Activated T-cell treated with anti-CD3 and anti-CD28 coated beads, Interleukin-2, amount 50 U/mL, for 1 hour (primary cell): ENCODE data around the gene APOL4.
A peak's percentile ranks its signal among the peaks of the same experiment; 100 is the strongest.
"Not testable (repeated sequence)": the region's sequence is repeated elsewhere in the genome, so short reads cannot be mapped to it uniquely, and the experiment has no call there.

ENCODE experiments used
- DNase-seq: peaks from one replicate; pipeline ENCODE4 v3.0.0-alpha.2; 2020

The APOL4 gene

DNA sequence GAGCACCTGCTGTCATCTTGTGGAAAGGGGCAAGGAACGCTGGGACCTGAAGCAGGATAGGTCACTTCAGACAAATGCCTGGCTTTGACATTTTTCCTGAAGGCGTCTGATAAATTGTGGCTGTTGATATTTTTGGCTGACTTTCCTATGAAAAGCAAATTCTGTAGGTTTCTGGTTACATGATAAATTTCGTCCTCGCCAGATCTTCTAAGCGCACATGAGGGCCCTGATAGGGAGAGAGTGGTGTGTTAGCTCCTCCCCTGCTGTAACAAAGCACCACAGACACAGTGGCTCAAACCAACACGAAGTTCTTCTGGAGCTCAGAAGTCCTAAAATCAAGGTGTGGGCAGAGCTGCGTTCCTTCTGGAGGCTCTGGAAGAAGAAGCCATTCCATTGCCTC lies 19.6 kb downstream of the APOL4 start:
- no peak for DNase-seq

DNA sequence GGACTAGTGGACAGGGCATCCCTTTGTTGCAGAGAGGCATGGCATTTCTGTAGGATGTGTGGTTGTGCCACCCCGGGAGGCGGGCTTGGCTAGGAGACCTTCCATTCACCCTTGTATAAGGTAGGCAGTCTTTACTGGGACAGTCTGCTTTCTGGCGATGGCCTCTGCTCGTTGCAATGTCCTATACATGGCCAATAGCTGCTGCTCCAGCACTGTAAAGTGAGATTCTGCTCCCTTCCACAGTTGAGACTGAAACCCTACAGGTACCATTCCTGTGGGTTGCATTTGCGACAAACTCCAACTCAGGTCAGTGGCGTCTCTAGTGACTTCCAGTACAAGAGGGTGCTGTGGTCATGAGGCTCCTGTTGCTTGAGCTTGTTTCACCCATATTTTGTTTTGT lies 20.7 kb downstream of the APOL4 start:
- no peak for DNase-seq

DNA sequence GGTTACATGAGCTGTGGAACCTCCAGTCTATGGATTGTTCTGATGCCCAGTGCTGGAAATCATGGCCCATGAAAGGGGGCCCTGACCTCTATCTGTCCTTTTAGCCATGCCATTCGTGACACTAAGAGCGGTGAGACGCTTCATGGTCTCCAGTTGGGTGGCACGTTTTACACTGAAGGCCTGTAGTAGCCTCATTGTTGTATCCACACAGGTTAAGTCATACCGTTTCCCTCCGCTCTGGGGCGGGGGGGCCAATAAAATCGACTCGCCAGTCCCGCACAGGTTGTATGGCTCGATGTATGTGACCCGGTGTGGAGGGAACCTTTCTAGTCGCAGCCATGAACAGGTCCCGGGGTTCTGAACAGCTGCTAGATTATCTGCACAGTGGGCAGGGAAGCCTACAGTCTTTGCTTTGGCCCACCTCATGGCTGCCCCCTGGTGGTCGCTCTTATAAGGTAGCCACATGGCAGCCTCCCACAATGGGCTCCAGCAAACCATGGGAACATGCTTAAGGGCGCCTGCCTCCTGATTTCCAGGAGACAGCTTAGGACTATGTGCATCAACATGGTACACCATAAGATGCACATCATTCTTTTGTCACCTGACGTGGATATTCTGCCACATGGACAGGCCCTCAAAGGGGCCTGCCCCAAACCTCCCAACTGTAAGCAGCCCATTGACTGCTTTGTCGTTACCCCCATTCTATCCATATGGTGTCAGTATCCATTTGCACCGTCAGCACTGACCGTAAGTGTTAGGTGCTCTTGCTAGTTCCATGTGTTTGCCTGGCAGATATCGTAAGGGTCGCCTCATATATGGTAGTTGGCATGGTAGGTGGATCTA lies 21.4 kb downstream of the APOL4 start:
- DNase-seq: peak; percentile 86

DNA sequence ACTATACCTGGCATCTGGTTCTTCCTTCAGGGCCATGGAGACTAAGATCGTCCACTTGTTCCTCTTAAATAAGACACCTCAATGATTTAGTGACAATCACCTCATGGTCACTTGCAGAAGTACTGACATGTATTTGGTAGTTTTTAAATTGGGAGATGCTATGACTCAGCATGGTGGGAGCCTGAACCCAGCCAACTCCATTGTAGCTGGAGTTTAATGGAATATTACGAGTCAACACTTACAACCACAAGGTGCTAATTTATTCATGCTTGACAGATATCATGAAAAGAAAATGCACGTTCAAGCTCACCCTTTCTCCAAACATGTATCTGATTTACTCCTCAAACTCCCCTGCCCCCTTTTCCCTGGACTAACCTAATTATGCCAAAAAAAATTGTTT lies 24.4 kb downstream of the APOL4 start:
- no peak for DNase-seq

DNA sequence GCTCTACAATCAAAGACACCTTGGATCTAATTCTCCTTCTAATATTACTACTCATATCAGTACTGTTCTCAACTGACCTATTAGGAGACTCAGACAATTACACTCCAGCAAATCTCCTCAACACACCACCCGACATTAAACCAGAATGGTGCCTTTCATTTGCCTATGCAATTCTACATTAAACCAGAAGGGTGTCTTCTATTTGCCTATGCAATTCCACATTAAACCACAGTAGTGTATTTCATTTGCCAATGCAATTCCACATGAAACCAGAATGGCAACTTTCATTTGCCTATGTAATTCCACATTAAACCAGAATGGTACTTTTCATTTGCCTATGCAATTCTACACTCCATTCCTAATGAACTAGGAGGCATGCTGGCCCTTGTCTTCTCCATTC lies 25.7 kb downstream of the APOL4 start:
- DNase-seq: no peak

DNA sequence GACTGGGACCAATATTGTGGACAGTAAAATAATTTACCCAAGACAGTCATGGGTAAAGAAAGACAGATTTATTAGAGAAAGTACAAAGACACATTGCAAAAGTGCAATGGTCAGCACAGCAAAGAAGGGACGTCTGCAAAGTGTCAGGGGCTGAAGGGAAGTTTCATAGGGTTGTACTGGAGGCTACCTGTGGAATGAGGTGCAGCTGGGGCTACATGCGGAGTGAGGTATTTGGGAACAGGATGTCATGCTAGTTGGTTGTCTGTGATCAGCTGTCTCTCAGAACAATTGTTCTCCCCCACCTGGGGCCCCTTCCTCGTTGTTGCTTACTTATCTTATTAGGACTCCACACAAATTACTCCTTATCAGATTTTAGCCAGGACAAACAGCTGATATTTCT lies 29.7 kb downstream of the APOL4 start:
- no peak for DNase-seq

DNA sequence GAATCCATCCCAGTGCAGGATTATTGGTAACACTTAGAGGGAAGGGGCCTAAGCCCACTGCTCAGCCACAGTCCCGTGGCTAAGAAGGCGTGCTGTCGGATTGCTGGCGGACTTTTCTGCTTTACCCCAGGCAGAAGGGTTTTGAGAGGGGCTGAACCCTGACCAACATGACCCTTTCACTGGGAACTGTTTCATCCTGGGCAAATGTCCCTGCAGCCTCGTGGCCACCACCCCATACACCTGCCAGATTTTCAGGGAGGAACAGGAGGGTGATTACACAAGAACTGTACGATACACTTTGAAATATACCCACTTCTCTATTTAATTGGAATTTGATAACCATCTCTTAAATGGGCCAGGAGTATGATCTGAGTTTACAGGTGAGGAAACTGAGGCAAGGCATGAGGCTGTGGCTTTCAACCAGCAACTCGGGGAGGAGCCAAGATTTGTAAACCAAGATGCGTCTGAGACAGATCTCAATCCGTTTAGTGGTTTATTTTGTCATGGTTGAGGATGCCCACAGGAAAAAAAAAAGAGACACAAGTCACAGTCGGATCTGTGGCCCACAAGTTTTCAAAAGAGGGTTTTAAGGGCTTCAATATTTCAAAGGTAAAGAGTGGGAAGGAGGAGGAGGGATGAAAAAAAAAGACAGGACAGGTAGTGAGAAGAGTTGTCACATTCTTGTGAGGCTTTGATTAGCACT lies 34.9 kb downstream of the APOL4 start:
- no peak for DNase-seq

DNA sequence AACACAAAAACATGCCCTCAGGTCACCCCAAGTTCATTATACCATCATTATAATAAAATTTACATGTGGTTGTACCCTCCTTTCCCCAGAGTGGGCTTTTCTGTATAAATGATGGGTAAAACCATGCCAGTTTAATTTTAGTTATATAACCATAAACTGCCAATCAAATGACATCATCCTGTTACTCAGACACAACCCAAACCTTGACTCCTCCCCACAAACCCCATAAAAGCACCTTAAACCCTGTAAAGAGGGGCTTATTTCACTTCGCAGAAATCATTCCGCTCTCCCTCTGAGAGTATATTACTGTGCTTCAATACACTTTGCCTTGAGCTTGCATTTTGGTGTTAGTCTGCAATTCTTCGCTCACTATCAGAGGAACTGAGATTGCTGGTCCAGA lies 35.5 kb downstream of the APOL4 start:
- no peak for DNase-seq

DNA sequence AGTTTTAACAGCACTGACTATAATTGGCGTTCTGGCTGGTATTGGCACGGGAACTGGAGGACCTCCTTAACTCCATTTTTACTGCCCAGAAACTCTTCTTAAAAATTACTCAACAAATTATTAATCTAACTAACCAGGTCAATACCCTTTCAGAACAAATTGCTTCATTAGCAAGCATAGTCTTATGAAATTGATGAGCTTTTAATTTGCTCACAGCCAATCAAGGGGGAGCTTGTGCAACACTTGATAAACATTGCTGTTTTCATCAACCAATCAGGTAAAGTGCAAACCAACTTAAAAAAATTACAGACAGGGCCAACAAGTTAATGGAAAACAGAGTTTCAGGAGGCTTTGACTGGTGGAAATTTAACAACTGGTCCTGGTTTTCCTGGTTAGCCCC lies 36.5 kb downstream of the APOL4 start:
- no peak for DNase-seq

DNA sequence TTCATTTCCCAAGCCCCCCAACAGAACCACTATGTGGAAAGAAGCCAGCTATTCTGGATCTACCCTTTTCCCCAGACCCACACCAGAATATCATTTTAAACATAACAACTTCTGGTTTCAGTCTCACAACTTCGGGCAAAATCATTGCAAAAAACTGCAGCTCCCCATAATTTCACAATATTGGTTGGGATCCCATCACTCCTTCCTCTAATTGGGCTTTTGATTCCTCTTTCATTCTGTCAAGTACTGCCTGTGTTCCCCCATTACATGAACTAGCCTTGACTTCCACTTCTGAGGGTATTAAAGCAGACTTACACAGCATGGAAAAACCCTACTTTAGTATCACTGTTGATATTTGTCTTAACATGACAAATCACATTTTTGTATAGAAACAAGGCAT lies 37.0 kb downstream of the APOL4 start:
- DNase-seq: no peak

DNA sequence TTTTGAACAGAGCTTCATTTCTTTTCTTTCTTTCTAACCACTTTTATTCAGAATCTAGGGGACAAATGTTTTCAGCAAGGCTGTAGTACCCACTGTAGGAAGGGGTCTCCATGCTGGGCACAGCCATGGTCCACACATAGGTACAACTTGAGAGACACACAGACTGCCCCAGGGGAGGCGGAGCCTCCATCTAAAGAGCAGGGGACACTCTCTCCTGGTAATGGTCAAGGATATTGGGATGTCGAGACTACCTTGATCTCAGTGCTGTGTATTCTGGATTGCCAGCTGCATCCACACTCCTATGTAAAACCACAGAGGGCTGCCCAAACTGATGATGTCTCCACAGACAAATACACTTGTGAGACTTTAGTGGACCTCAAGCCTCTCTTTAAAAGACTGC lies 38.1 kb downstream of the APOL4 start:
- DNase-seq: no peak

DNA sequence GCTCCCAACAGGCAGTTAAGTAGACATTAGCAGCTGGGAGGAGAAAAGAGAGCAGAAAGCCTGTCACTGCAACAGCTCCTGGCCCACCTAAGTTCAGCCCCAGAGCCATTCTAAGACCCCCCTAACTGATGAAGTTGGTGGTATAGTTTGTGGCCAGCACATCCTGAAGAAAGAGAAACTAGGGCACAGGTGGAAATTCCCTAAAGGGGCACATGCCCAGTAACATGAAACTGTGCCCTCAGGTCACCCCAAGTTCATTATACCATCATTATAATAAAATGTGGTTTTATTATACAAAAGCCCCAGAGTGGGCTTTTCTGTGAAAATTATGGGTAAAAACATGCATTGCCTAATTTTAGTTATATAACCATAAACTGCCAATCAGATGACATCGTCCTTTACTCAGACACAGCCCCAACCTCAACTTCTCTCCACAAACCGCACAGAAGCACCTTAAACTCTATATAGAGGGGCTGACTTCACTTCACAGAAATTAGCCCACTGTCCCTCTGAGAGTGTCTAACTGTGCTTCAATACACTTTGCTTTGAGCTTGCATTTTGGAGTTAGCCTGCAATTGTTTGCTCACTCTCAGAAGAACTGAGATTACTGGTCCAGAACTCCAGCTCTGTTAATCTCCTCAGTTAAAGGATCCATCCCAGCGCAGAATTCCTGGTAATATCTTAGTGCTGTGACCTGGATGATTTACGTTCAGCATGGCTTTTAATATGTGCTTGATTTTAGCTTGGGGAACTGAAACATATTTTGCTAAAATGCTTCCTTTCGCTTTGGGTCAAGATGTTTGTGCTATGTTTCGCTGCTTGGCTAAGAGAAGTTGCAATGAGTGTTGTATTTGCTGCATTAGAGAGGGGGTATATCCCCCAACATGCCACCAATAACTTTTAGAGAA lies 39.2 kb downstream of the APOL4 start:
- peak; percentile 40 for DNase-seq

DNA sequence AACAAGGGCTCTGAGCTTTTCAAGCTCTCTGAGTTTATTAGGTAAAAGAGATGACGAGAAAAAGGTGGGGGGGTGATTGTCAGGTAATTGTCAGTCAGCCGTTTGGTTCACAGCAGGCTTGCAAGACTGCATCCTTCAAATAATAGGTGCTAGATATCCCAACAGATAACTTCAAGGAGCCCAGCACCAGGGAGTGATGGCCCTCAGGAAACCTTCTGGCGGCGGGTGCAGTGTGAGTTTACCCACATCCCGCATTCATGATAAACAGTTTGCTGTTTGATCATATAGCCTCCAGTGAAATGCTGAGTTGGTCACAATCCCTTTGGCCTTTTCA lies 39.8 kb downstream of the APOL4 start:
- DNase-seq: not testable (repeated sequence)

DNA sequence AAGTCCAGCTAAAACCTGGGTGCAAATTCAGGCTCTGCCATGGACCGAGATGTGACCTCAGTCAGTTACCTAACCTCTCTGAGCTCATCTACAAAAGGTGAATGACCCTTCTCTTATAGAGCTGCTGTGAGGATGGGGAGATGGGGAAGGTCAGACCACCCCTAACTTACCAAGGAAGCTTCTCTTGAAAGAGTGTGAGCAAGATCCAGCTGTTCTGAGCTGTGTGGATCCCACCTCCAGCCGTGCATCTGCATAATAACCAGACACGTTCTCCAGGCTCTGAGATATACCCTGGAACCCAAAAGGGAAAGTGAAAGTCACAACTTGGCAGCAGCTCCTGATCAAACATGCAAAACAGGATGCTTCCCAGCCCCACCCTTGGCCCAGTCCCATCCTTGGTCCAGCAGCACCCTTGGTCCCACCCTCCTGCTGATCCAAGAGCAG lies 41.1 kb downstream of the APOL4 start, which contains the start of gene APOL3:
APOL3 (minus strand) TSS at position 257 of the 444 bp plus-strand sequence. CDS start 11,700 bp downstream, outside the sequence.
- peak; percentile 38 for DNase-seq

DNA sequence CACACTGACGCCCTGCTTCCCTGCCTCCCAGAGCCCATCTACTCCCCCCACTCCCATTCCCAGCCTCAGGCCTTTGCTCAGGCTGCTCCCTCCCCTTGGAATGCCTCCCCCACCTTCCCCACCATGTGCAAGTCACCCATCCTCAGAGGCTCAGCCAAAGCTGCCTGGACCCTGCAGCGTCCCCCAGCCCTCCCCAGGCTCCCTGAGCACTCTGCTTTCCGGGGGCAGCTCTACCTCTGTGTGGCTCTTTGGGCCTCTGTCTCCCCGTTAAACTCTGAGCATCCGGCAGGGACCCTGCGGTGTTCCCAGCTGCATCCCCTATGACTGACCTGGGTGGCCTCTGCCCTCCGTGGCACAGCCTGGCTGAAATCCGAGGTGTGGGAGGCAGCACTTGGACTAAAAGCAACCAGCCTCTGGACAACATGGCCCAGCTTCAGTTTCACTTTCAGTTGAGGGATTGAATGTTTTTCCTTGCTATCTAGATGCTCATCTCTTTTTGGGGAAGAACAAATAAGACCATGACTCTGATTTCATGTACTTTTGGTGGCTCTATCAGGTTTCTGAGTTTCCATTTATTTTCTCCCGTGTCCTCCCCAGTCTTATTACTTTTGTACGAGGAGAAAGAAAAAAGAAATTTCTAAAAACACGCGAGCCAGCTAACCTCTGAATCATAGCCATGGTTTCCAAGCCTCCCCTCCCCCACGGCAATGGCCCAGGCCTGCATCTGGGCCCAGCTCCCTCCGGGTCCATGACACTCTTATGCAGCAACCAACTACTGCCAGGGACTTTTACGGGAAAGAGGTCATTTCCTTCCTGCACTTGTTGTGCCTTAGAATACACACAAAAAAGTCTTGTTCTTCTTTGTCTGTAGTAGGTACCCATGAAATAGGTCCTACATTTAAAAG lies 44.8 kb downstream of the APOL4 start:
- DNase-seq: peak; percentile 75

DNA sequence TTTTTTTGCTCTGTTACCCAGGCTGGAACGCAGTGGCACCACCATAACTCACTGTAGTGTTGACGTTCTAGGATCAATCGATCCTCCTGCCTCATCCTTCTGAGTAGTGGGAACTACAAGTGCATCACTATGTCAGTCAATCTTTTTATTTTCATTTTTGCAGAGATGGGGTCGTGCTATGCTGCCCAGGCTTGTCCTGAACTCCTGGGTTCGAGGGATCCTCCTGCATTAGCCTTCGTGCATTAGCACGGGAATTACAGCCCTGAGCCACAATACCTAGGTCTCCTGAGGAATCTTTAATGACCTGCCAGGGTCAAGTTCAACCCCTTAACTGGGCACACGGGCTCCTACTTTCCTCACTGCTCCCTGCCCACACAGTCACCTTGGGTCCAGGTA lies 45.5 kb downstream of the APOL4 start:
- DNase-seq: no peak

DNA sequence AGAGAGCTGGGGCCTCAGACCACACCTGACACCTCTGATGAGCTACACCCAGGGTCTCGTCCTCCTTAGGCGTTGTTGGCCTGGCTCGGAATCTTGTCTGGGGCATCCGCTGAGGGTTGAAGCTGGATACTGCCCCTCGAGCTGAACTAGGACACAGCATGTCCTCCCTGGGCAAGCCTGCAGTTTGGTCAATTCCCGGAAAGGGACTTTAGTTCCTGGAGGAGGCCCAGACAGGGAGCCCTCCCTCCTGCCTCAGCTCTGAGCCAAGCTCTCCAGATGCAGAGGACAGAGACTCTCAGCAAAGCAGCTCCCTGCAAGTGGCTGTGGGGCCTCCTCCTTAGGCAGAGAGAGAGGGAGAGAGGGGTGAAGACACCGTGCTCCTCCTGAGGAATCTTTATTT lies 45.9 kb downstream of the APOL4 start:
- DNase-seq: no peak

DNA sequence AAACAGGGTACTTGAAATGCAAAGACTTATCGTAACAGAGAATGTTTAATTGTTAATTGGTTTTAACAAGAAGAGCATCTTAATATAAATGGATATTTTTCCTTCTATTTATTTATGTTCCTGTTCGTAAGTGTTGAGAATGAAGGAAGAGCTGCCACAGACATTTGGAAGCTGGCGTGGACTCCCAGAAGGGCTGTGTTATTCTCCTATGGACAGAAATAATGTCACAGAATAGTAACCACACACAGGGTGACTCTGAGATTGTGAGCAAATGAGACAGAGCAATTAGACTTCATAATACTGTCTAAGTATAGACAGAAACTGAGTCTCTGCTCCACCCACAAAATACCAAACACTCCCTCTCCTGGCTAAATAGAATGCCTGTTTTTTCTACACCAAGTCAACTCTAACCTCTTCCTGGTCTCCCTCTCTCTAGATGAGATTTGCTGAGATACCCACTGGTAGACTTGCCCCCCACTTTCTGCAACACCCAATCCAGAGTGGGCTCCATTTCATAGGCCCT lies 47.1 kb downstream of the APOL4 start:
- no peak for DNase-seq

DNA sequence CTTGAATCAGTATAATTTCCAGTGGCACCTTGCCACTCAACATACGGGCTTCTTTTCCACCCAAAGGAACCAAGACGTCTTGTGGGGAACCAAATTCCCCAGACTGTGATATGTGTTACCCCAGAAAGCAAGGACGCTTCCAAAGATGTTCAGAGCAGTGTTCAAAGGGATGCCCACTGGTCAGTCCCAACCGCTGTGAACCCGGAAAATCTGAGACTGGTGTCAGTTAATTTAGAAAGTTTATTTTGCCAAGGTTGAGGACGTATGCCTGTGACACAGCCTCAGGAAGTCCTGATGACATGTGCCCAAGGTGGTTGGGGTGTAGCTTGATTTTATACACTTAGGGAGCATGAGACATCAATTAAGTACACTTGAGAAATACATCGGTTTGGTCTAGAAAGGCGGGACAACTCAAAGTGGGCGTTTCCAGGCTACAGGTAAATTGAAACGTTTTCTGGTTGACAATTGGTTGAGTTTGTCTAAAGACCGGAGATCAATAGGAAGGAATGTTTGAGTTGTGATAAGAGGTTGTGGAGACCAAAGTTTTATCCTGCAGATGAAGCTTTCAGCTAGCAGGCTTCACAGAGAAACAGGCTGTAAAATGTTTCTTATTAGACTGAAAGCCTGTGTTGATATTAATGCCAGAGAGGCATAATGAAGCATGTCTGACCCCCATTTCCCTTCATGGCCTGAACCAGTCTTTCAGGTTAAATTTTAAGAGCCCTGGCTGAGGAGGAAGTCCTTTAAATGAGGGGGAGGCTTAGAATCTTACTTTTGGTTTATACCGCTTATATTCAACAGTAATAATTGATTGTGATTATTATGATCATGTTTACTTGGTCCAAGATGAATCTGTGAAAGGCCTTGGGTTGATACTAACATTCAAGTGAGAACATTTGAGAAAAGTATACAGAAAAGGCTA lies 47.8 kb downstream of the APOL4 start:
- DNase-seq: no peak

DNA sequence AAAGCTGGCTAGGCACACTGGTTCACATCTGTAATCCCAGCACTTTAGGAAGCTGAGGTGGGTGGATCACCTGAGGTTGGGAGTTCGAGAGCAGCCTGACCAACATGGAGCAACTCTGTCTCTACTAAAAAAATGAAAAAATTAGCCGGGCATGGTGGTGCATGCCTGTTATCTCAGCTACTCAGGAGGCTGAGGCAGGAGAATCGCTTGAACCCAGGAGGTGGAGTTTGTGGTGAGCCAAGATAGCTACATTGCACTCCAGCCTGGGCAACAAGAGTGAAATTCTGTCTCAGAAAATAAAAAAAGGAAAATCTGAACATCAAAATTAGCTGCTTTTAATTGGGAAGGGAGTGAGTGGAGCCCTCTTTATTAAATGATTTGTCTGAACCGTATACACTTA lies 48.8 kb downstream of the APOL4 start:
- not testable (repeated sequence) for DNase-seq

DNA sequence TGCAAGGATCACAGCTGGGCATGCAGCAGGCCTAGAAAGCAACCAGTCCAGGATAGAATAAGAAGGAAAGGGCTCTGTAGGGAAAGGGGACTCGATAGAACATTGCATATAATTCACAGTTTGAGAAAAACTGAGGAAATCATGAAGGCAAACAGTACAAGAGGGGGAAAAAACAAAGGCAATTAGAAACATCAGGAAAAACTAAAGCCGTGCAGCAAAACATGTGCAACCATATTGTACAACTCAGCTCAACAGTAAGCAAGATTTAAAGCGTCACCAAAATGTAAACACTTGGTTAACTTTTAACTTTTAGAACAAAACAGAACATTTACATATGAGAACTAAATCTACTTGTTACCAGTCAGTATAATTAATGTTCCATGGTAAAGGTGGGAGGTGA lies 49.5 kb downstream of the APOL4 start:
- DNase-seq: no peak
